A549 (cell line): ENCODE data around the gene MORC2. TPM values are rescaled to one million over a fixed set of nuclear protein-coding genes. Genes with fewer than 3 reads are reported as not detected.

Experiments
- ATAC-seq, 2 experiments: fragments of 200-7000 bp in 1 of 2; fragments of >200 bp in 1 of 2; cut with Nextera tagmentation in 1 of 2; cut with Tn5 transposase in 1 of 2; 3 replicates each; pipeline versions ENCODE4 v1.8.0 to v1.9.1; 2018 to 2020; ENCODE audit warnings: mild to moderate bottlenecking in 1 of 2, moderate library complexity in 1 of 2
- CTCF ChIA-PET: fragments of 300-600 bp; sonication (Branson Sonifier 250); formaldehyde crosslinking; extraction: SDS; loops from one replicate; lab custom pipeline; 2021; ENCODE audit warnings: antibody characterized with exemption, inconsistent platforms; lab: Yijun Ruan, JAX
- POLR2A ChIA-PET: fragments of 350-600 bp; formaldehyde crosslinking; extraction: SDS; loops from one replicate; lab custom pipeline; 2021; ENCODE audit warnings: antibody characterized with exemption, inconsistent platforms; lab: Yijun Ruan, JAX
- DNase-seq, 2 experiments: peaks; one replicate each; pipeline versions ENCODE4 v3.0.0 to v3.0.0-alpha.2; 2011 to 2016; ENCODE audit warnings: low read depth in 1 of 2, low spot score in 1 of 2
- FAIRE-seq: peaks from 2 replicates; lab custom pipeline; 2011; peaks lifted over from hg19 to GRCh38; lab: Jason Lieb, UNC
- H3K27ac ChIP-seq, 2 experiments: fragments of >200 bp; sonication (Bioruptor Twin); formaldehyde crosslinking; 3 replicates each; pipeline ENCODE4 v1.5.1; 2016 to 2017
- H3K4me1 ChIP-seq: fragments of >200 bp; sonication (Bioruptor Twin); formaldehyde crosslinking; 3 replicates; pipeline ENCODE4 v1.6.1; 2016
- H3K4me2 ChIP-seq: fragments of >200 bp; sonication (Bioruptor Twin); formaldehyde crosslinking; 3 replicates; pipeline ENCODE4 v1.6.1; 2016
- H3K4me3 ChIP-seq: fragments of >200 bp; sonication (Bioruptor Twin); formaldehyde crosslinking; 3 replicates; pipeline ENCODE4 v1.5.1; 2016
- H3K9me3 ChIP-seq: fragments of >200 bp; sonication (Bioruptor Twin); formaldehyde crosslinking; 3 replicates; pipeline ENCODE4 v1.6.1; 2016
- BHLHE40 ChIP-seq: IDR thresholded peaks from 2 replicates; pipeline ENCODE4 v1.6.1; 2012; ENCODE audit warnings: low read depth, low read length, inconsistent platforms
- CBX2 ChIP-seq: fragments of 200-600 bp; sonication (generic); IDR thresholded peaks from 2 replicates; pipeline ENCODE4 v1.6.1; 2016; ENCODE audit warnings: low read depth, mild to moderate bottlenecking, borderline replicate concordance
- EHF ChIP-seq: fragments of 250-450 bp; sonication (Bioruptor Pico); IDR thresholded peaks from 2 replicates; pipeline ENCODE4 v1.5.0; 2020; ENCODE audit warnings: mild to moderate bottlenecking
- EP300 ChIP-seq, 2 experiments: fragments of >200 bp; sonication (Bioruptor Twin); formaldehyde crosslinking; IDR thresholded peaks; 2 replicates in 1 of 2; 3 replicates in 1 of 2; pipeline ENCODE4 v1.6.1; 2016 to 2017
- FOSB ChIP-seq: fragments of 250-450 bp; sonication (Bioruptor Pico); IDR thresholded peaks from 2 replicates; pipeline ENCODE4 v1.5.0; 2020; ENCODE audit warnings: mild to moderate bottlenecking, moderate library complexity
- FOSL2 ChIP-seq, 2 experiments: fragments of 450-650 bp in 1 of 2; fragments of >200 bp in 1 of 2; sonication (Bioruptor Twin) in 1 of 2; formaldehyde crosslinking; IDR thresholded peaks; 2 replicates each; pipeline versions ENCODE4 v1.5.0 to v1.6.1; 2016 to 2020; ENCODE audit warnings: mild to moderate bottlenecking in 1 of 2, moderate library complexity in 1 of 2
- GATA3 ChIP-seq: IDR thresholded peaks from 2 replicates; pipeline ENCODE4 v1.6.1; 2012; ENCODE audit warnings: borderline replicate concordance
- HEYL ChIP-seq: fragments of 250-450 bp; sonication (Bioruptor Pico); IDR thresholded peaks from 2 replicates; pipeline ENCODE4 v1.8.0; 2021; ENCODE audit warnings: mild to moderate bottlenecking, moderate library complexity
- HOXB13 ChIP-seq: fragments of 250-450 bp; sonication (Bioruptor Pico); IDR thresholded peaks from 2 replicates; pipeline ENCODE4 v1.5.0; 2020; ENCODE audit warnings: low read depth, mild to moderate bottlenecking, moderate library complexity
- KDM1A ChIP-seq: fragments of 200-600 bp; sonication (generic); IDR thresholded peaks from 2 replicates; pipeline ENCODE4 v1.6.1; 2016; ENCODE audit warnings: low read depth, mild to moderate bottlenecking
- KDM5A ChIP-seq: fragments of 200-600 bp; sonication (generic); IDR thresholded peaks from 2 replicates; pipeline ENCODE4 v1.6.1; 2016; ENCODE audit warnings: antibody characterized with exemption, mild to moderate bottlenecking
- MAZ ChIP-seq: fragments of 150-350 bp; IDR thresholded peaks from 2 replicates; pipeline ENCODE4 v1.6.1; 2014; ENCODE audit warnings: antibody characterized with exemption, low read depth, low read length, borderline replicate concordance
- NFE2L2 ChIP-seq: fragments of 150-350 bp; conservative IDR thresholded peaks from 2 replicates; pipeline ENCODE4 v1.6.1; 2014; ENCODE audit warnings: low read length
- NR3C1 ChIP-seq: fragments of >200 bp; sonication (Bioruptor Twin); formaldehyde crosslinking; IDR thresholded peaks from 3 replicates; pipeline ENCODE4 v1.6.1; 2017
- PHF8 ChIP-seq: fragments of 200-600 bp; sonication (generic); IDR thresholded peaks from 2 replicates; pipeline ENCODE4 v1.6.1; 2016; ENCODE audit warnings: low read depth, mild to moderate bottlenecking, antibody characterized with exemption, moderate library complexity, borderline replicate concordance
- RNF2 ChIP-seq: fragments of 200-600 bp; sonication (generic); IDR thresholded peaks from 2 replicates; pipeline ENCODE4 v1.6.1; 2016; ENCODE audit warnings: low read depth, mild to moderate bottlenecking, antibody characterized with exemption, moderate library complexity, borderline replicate concordance
- TFCP2L1 ChIP-seq: fragments of 250-450 bp; sonication (Bioruptor Pico); IDR thresholded peaks from 2 replicates; pipeline ENCODE4 v1.5.0; 2021; ENCODE audit warnings: mild to moderate bottlenecking
- TP53 ChIP-seq: fragments of 250-450 bp; sonication (Bioruptor Pico); IDR thresholded peaks from 2 replicates; pipeline ENCODE4 v1.5.0; 2021; ENCODE audit warnings: mild to moderate bottlenecking, moderate library complexity
- whole genome bisulfite sequencing: methylation state at CpG from one replicate; pipeline ENCODE4 v1.1.6; 2017; ENCODE audit errors: missing lambda C conversion rate; 5-methylcytosine and 5-hydroxymethylcytosine counted together
- polyA plus RNA-seq, 4 experiments: library from polyadenylated mRNA; depleted of rRNA in 3 of 4; stranded (reverse); fragments of >200 nt; fragmentation: RNase III in 1 of 4; extraction: RNeasy Plus Mini Kit Qiagen cat#74134 plus additional on column Dnase treatment in 1 of 4; gene quantifications; 2 replicates in 3 of 4; 3 replicates in 1 of 4; pipeline ENCODE4 v1.2.3, GENCODE V29; 2011 to 2017
- TF ChIP-seq, protein P1 (sequence below): IDR thresholded peaks from 2 replicates; pipeline ENCODE4 v1.6.1; 2012
- TF ChIP-seq, protein P2 (sequence below): fragments of >200 bp; sonication (Bioruptor Twin); formaldehyde crosslinking; IDR thresholded peaks from 3 replicates; pipeline ENCODE4 v1.6.1; 2016
- TF ChIP-seq, protein P3 (sequence below): fragments of >200 bp; sonication (Bioruptor Twin); formaldehyde crosslinking; IDR thresholded peaks from 3 replicates; pipeline ENCODE4 v1.5.1; 2016
- TF ChIP-seq, protein P4 (sequence below): fragments of >200 bp; sonication (Bioruptor Twin); formaldehyde crosslinking; IDR thresholded peaks from 2 replicates; pipeline ENCODE4 v1.6.1; 2016
- TF ChIP-seq, protein P5 (sequence below): fragments of 250-450 bp; sonication (Bioruptor Pico); IDR thresholded peaks from 2 replicates; pipeline ENCODE4 v1.5.0; 2021; ENCODE audit warnings: mild to moderate bottlenecking, moderate library complexity, borderline replicate concordance

The MORC2 gene
- polyA plus RNA-seq, 2 of the 4 experiments (the other 2 are of a cell fraction), result 14.8 to 16.0 TPM

DNA sequence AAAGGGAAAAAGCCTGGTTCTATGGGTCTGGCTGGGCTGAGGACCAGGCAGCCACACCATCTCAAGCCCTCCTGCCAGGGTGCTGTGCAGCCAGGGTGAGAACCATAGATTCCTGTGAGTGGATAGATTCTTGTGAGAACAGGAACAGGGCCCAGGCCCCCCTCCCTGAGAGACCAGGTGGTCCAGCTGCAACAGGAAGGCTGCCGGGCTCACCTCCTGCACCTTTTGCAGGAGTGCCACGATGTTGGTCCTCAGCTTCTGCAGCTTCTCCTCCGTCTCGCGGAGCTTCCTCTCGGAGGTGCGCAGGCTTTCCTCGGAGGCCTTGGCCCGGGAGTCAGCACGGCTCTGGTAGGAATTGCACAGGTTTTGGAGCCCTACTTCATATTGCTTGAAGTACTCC lies 40.8 kb downstream of the MORC2 start:
- no peak overlapping the region for H3K27ac ChIP-seq
- H3K4me1 ChIP-seq, result no peaks in the 10 kb centered on the region
- no peak overlapping the region for H3K4me2 ChIP-seq
- no peak for DNase-seq
- no peaks in the 10 kb centered on the region for H3K9me3 ChIP-seq
- 92% methylated on average over 9 of the region's 10 CpGs for WGBS
- CTCF ChIA-PET, result no interaction called here
- no peak for FAIRE-seq
- TF ChIP-seq GATA3 (no peak), EP300 (IDR thresholded peaks at IDR 0.05) (no peak), HEYL (CRISPR knock-in tag) (no peak), KDM5A (no peak), NFE2L2 (no peak), TP53 (no peak), RNF2 (no peak), KDM1A (no peak), TFCP2L1 (CRISPR knock-in tag) (no peak), CBX2 (no peak)
- TF ChIP-seq, protein P1, sequence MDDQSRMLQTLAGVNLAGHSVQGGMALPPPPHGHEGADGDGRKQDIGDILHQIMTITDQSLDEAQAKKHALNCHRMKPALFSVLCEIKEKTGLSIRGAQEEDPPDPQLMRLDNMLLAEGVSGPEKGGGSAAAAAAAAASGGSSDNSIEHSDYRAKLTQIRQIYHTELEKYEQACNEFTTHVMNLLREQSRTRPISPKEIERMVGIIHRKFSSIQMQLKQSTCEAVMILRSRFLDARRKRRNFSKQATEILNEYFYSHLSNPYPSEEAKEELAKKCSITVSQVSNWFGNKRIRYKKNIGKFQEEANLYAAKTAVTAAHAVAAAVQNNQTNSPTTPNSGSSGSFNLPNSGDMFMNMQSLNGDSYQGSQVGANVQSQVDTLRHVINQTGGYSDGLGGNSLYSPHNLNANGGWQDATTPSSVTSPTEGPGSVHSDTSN, result no peak
- TF ChIP-seq, protein P2, sequence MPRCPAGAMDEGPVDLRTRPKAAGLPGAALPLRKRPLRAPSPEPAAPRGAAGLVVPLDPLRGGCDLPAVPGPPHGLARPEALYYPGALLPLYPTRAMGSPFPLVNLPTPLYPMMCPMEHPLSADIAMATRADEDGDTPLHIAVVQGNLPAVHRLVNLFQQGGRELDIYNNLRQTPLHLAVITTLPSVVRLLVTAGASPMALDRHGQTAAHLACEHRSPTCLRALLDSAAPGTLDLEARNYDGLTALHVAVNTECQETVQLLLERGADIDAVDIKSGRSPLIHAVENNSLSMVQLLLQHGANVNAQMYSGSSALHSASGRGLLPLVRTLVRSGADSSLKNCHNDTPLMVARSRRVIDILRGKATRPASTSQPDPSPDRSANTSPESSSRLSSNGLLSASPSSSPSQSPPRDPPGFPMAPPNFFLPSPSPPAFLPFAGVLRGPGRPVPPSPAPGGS, result no peak
- no peak for ATAC-seq
- POLR2A ChIA-PET, result no interaction called here
- no peak overlapping the region for H3K4me3 ChIP-seq

DNA sequence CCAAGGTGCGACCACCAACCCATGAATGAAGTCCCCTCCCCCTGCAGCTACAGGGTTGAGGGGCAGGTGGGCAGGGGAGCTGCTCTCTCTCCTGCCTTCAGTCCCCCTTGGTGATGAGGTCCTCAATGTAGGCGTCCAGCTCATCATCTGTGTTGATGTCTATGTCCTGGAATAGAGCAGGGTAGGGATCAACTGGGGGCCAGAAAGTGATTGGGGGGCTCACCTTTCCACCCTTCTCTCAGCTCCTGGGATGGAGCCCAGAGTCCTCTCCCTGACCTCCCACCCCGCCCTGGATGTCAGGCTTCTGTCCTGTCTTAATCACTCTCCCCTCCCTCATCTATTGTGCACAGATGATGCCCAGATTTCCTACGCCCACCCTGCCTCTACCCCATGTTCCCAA lies 41.9 kb downstream of the MORC2 start:
- CTCF ChIA-PET, result interaction anchor here (0.8 to 1.2 kb wide), 2 partner anchors 24 to 163 kb away, joined by 3 read pairs; no protein-coding TSS in a partner anchor

More for the DNA sequence above, 41.9 kb downstream of the MORC2 start:
- FAIRE-seq (no peak), ATAC-seq (no peak), DNase-seq (no peak)
- Histone ChIP-seq H3K27ac (no peak overlapping the region), H3K4me3 (no peak overlapping the region), H3K4me2 (no peak overlapping the region), H3K9me3 (no peaks in the 10 kb centered on the region), H3K4me1 (no peaks in the 10 kb centered on the region)
- TF ChIP-seq MAZ, result no peak
- TF ChIP-seq PHF8, result no peak
- TF ChIP-seq TFCP2L1 (CRISPR knock-in tag), result no peak
- TF ChIP-seq HOXB13 (CRISPR knock-in tag), result no peak
- TF ChIP-seq, protein P3, sequence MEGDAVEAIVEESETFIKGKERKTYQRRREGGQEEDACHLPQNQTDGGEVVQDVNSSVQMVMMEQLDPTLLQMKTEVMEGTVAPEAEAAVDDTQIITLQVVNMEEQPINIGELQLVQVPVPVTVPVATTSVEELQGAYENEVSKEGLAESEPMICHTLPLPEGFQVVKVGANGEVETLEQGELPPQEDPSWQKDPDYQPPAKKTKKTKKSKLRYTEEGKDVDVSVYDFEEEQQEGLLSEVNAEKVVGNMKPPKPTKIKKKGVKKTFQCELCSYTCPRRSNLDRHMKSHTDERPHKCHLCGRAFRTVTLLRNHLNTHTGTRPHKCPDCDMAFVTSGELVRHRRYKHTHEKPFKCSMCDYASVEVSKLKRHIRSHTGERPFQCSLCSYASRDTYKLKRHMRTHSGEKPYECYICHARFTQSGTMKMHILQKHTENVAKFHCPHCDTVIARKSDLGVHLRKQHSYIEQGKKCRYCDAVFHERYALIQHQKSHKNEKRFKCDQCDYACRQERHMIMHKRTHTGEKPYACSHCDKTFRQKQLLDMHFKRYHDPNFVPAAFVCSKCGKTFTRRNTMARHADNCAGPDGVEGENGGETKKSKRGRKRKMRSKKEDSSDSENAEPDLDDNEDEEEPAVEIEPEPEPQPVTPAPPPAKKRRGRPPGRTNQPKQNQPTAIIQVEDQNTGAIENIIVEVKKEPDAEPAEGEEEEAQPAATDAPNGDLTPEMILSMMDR, result no peak
- no peak for TF ChIP-seq FOSL2 (IDR thresholded peaks at IDR 0.05)
- no peak for TF ChIP-seq FOSL2 (CRISPR knock-in tag; IDR thresholded peaks at IDR 0.05)
- TF ChIP-seq, protein P4, sequence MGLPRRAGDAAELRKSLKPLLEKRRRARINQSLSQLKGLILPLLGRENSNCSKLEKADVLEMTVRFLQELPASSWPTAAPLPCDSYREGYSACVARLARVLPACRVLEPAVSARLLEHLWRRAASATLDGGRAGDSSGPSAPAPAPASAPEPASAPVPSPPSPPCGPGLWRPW, result no peak
- TF ChIP-seq, protein P5, sequence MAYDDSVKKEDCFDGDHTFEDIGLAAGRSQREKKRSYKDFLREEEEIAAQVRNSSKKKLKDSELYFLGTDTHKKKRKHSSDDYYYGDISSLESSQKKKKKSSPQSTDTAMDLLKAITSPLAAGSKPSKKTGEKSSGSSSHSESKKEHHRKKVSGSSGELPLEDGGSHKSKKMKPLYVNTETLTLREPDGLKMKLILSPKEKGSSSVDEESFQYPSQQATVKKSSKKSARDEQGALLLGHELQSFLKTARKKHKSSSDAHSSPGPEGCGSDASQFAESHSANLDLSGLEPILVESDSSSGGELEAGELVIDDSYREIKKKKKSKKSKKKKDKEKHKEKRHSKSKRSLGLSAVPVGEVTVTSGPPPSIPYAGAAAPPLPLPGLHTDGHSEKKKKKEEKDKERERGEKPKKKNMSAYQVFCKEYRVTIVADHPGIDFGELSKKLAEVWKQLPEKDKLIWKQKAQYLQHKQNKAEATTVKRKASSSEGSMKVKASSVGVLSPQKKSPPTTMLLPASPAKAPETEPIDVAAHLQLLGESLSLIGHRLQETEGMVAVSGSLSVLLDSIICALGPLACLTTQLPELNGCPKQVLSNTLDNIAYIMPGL, result no peak
- no peak for TF ChIP-seq FOSB (CRISPR knock-in tag)
- TF ChIP-seq BHLHE40, result no peak
- TF ChIP-seq NR3C1, result no peak
- no peak for TF ChIP-seq EHF (CRISPR knock-in tag)
- 92% methylated on average over 4 of the region's 4 CpGs for WGBS
- POLR2A ChIA-PET, result no interaction called here
